RWPE1 (cell line): ENCODE results near the gene NFIB.

Experiments
- CTCF ChIA-PET: fragments of 350-600 bp; sonication (Branson Sonifier 250); formaldehyde crosslinking; extraction: SDS; loops from one replicate; lab custom pipeline; 2021; lab: Yijun Ruan, JAX
- POLR2A ChIA-PET: fragments of 400-600 bp; formaldehyde crosslinking; extraction: SDS; loops from one replicate; lab custom pipeline; 2020; ENCODE audit warnings: antibody characterized with exemption; ENCODE audit not compliant: low non-redundant PET; lab: Yijun Ruan, JAX
- DNase-seq: peaks from one replicate; pipeline ENCODE4 v3.0.0; 2012; ENCODE audit warnings: low spot score
- H3K27ac ChIP-seq: fragments of 450-650 bp; 2 replicates; pipeline ENCODE4 v1.5.1; 2017
- TF ChIP-seq, protein P1 (sequence below): fragments of 450-650 bp; conservative IDR thresholded peaks from 2 replicates; pipeline ENCODE4 v1.5.1; 2017; ENCODE audit warnings: low read depth, mild to moderate bottlenecking

Gene NFIB

DNA sequence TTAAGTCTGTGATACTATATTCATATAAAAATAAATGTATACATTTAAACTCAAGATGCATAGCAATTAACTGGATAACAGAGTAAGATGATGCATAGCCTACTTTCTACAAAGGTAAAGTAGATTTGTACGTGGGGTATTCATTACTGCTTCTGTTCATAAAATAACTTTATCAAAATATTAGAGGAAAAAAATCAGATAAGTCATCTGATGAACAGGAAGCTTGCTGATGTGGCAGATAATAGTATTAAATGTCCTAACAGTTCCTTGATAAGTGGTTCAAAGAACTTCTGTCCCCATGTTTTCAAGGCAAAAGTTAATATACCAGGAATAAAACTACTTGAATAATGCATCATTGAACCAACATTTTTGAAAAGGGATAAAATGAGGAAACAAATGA lies 123.7 kb downstream of the NFIB start:
- TF ChIP-seq, protein P1, sequence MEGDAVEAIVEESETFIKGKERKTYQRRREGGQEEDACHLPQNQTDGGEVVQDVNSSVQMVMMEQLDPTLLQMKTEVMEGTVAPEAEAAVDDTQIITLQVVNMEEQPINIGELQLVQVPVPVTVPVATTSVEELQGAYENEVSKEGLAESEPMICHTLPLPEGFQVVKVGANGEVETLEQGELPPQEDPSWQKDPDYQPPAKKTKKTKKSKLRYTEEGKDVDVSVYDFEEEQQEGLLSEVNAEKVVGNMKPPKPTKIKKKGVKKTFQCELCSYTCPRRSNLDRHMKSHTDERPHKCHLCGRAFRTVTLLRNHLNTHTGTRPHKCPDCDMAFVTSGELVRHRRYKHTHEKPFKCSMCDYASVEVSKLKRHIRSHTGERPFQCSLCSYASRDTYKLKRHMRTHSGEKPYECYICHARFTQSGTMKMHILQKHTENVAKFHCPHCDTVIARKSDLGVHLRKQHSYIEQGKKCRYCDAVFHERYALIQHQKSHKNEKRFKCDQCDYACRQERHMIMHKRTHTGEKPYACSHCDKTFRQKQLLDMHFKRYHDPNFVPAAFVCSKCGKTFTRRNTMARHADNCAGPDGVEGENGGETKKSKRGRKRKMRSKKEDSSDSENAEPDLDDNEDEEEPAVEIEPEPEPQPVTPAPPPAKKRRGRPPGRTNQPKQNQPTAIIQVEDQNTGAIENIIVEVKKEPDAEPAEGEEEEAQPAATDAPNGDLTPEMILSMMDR: no peak
- CTCF ChIA-PET: no interaction called here
- no peak for DNase-seq
- no peak overlapping the region for H3K27ac ChIP-seq
- POLR2A ChIA-PET: no interaction called here

DNA sequence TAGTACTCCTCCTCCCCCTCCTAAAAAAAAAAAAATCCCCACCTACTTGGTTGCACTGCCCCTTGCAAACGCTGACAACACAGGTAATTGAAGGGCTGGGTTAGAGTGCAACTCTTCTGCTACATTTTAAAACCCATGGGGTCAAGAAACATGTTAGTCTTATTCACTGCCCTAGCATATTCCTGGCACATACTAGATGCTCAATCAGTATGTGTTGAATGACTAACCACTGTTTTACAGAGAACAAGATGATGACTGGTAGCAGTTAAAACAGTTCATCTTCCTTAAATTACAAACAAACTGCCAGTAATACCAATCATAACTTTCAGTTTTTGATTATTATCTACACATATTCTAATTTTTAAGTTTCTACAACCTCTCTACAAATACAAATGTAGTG lies 124.4 kb downstream of the NFIB start:
- DNase-seq: no peak
- no peak overlapping the region for H3K27ac ChIP-seq
- TF ChIP-seq, protein P1: no peak
- ChIA-PET POLR2A (no interaction called here), CTCF (no interaction called here)

DNA sequence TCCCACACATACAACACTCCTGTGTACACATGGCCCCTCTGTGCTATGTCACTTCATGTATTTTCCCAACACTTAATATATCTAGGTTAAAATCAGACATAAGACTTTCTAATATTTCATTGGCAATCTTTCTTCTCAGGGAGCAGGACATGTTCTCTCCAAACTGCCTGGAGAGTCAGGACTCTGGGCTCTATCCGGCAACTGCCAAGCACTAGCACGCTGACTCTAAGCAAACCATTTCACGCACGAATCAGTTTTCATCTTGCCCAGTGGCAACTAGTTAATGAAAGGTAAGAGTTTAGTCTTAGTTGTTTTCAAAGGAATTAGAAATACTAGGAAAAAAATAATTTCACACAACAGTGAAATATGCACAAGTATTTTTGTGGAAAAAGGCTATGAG lies 124.8 kb downstream of the NFIB start:
- no peak for DNase-seq
- POLR2A ChIA-PET: no interaction called here
- CTCF ChIA-PET: no interaction called here
- no peak overlapping the region for H3K27ac ChIP-seq
- TF ChIP-seq, protein P1: no peak

DNA sequence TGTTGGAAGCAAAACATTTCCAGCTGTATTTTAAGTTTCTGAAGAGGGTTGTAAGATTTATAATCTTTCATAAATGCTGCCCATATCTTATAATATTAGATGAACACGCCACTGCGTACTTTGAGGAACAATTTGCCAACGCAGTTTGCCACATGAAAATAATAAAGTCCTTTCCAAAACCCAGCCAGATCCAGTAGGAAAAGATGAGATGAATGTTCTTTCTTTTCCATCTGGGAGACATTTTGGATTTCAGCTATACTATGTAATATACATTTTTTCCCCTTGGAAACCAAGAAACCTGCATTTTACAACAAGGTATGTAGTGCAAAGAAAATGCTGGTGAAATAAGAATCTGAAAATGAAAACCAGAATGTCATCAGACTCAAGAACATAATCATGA lies 125.4 kb downstream of the NFIB start:
- TF ChIP-seq, protein P1: no peak
- no peak for DNase-seq
- POLR2A ChIA-PET: no interaction called here
- CTCF ChIA-PET: interaction anchor here (0.7 kb wide), 1 partner anchor 13 kb away, joined by 3 read pairs; no protein-coding TSS in a partner anchor
- no peak overlapping the region for H3K27ac ChIP-seq

DNA sequence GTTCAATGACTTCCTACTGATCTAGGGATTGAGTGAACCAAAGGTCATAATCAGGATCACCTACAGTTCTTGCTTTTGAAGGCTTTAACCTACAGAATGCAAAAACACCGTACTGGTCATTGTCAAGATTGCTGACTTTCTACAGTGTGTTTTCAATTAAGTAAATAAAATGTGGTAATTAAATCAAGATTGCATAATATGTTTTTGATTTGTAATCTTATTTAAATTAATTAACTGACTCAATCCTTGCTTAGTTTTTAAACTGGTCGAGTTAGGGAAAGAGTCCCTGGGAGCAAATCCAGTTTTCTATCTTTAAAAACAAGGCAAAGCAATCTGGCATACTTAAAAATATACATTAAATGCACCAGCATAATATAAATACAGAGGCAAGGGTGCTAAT lies 125.9 kb downstream of the NFIB start:
- ChIA-PET CTCF (interaction anchor here (0.6 to 0.7 kb wide), 2 partner anchors 14 to 22 kb away, joined by 3 read pairs; no protein-coding TSS in a partner anchor), POLR2A (no interaction called here)
- DNase-seq: no peak

DNA sequence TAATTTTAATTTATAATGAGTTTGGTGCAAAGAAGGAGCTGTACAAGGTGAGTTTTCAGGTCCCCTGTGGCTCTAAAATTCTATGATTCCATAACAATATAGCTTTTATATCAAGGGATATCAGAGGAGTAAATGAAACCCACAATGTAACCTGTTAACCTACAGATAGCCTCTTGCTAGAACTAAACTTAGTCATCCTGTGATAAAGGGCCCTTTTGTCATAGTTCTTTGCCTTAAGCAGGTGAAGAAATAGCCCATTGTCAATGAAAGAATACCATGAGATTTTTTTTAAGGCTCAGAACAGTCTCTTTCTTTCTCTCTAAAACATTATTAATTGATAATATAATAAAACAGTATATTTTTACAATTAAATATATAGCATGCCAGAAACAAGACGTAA lies 127.8 kb downstream of the NFIB start:
- ChIA-PET POLR2A (no interaction called here), CTCF (no interaction called here)
- H3K27ac ChIP-seq: no peak overlapping the region
- TF ChIP-seq, protein P1: no peak
- no peak for DNase-seq

More for the DNA sequence above, 125.9 kb downstream of the NFIB start:
- TF ChIP-seq, protein P1: no peak
- H3K27ac ChIP-seq: no peak overlapping the region
